Left renal pelvis (tissue), 4 donors: ENCODE results near the gene ZNF714. TPM values are rescaled to one million over a fixed set of nuclear protein-coding genes. Genes with fewer than 3 reads are reported as not detected.

Experiments
- polyA plus RNA-seq, 4 donors: library from polyadenylated mRNA; unstranded; fragments of 120-200 nt; gene quantifications; one replicate each; pipeline ENCODE4 v1.2.1, GENCODE V29; 2013; ENCODE audit not compliant: insufficient read length in 4 of 4

Gene ZNF714
- polyA plus RNA-seq, 4 donors = 13.6 to 20.4 (median 17.8) TPM

Other genes with a start within 250 kb of the ZNF714 start
- 10 to 100 TPM; 18.2 to 23.2 (median 19.5) TPM for gene ZNF85, start 159.0 kb upstream of the ZNF714 start, polyA plus RNA-seq
- 10 to 100 TPM; 10.8 to 12.4 (median 12.0) TPM for gene ZNF430, start 61.5 kb upstream of the ZNF714 start, polyA plus RNA-seq
- 10 to 100 TPM; 16.8 to 30.6 (median 23.6) TPM for gene ZNF431, start 59.8 kb downstream of the ZNF714 start, polyA plus RNA-seq
- 10 to 100 TPM; 17.0 to 24.4 (median 19.3) TPM for gene ZNF708, start 247.2 kb downstream of the ZNF714 start, polyA plus RNA-seq